HEK293 (cell line): ENCODE measurements around the gene LARP1.
A peak's percentile ranks its signal among the peaks of the same experiment; 100 is the strongest.

ENCODE experiments used
- BCL11B ChIP-seq: fragments of 450-650 bp; formaldehyde crosslinking; IDR thresholded peaks from 2 replicates; pipeline ENCODE4 v1.5.1; 2016; ENCODE audit warnings: low read depth, missing biosample characterization, missing genetic modification characterization
- GLIS2 ChIP-seq: fragments of 450-650 bp; formaldehyde crosslinking; IDR thresholded peaks from 2 replicates; pipeline ENCODE4 v1.5.1; 2016; ENCODE audit warnings: missing biosample characterization, missing genetic modification characterization
- HOXA7 ChIP-seq: sonication (generic); formaldehyde crosslinking; IDR thresholded peaks from 2 replicates; pipeline ENCODE4 v1.8.1; 2022; ENCODE audit warnings: missing genetic modification reagents, borderline replicate concordance
- IKZF3 ChIP-seq: fragments of 450-650 bp; IDR thresholded peaks from 2 replicates; pipeline ENCODE4 v1.5.0; 2018; ENCODE audit warnings: missing biosample characterization, mild to moderate bottlenecking, missing genetic modification characterization, moderate library complexity
- PBX3 ChIP-seq: sonication (generic); formaldehyde crosslinking; IDR thresholded peaks from 2 replicates; pipeline ENCODE4 v1.8.1; 2022; ENCODE audit warnings: mild to moderate bottlenecking, moderate library complexity, missing genetic modification reagents
- REPIN1 ChIP-seq: fragments of 450-650 bp; formaldehyde crosslinking; IDR thresholded peaks from 2 replicates; pipeline ENCODE4 v1.5.1; 2017; ENCODE audit warnings: missing biosample characterization, missing genetic modification characterization, low read depth
- SCRT1 ChIP-seq: fragments of 450-650 bp; formaldehyde crosslinking; IDR thresholded peaks from 2 replicates; pipeline ENCODE4 v1.5.1; 2016; ENCODE audit warnings: missing biosample characterization, missing genetic modification characterization, borderline replicate concordance
- TRIM28 ChIP-seq: IDR thresholded peaks from 2 replicates; pipeline ENCODE4 v1.6.1; 2011; ENCODE audit warnings: low read length, control low read depth, borderline replicate concordance
- ZBTB11 ChIP-seq: fragments of 450-650 bp; formaldehyde crosslinking; conservative IDR thresholded peaks from 2 replicates; pipeline ENCODE4 v1.5.1; 2016; ENCODE audit warnings: low read depth, missing biosample characterization, missing genetic modification characterization
- ZFP37 ChIP-seq: fragments of 450-650 bp; formaldehyde crosslinking; IDR thresholded peaks from 2 replicates; pipeline ENCODE4 v1.5.1; 2016; ENCODE audit warnings: missing biosample characterization, missing genetic modification characterization
- ZNF114 ChIP-seq: fragments of 450-650 bp; formaldehyde crosslinking; IDR thresholded peaks from 2 replicates; pipeline ENCODE4 v1.5.0; 2017; ENCODE audit warnings: missing biosample characterization, missing genetic modification characterization
- ZNF121 ChIP-seq: fragments of 450-650 bp; formaldehyde crosslinking; IDR thresholded peaks from 2 replicates; pipeline ENCODE4 v1.5.1; 2016; ENCODE audit warnings: missing biosample characterization, missing genetic modification characterization
- ZNF223 ChIP-seq: fragments of 450-650 bp; formaldehyde crosslinking; IDR thresholded peaks from 2 replicates; pipeline ENCODE4 v1.5.1; 2016; ENCODE audit warnings: missing biosample characterization, missing genetic modification characterization
- ZNF248 ChIP-seq: fragments of 450-650 bp; formaldehyde crosslinking; IDR thresholded peaks from 2 replicates; pipeline ENCODE4 v1.5.1; 2017; ENCODE audit warnings: missing biosample characterization, missing genetic modification characterization
- ZNF292 ChIP-seq: fragments of 450-650 bp; formaldehyde crosslinking; IDR thresholded peaks from 2 replicates; pipeline ENCODE4 v1.5.1; 2016; ENCODE audit warnings: low read depth, missing biosample characterization, missing genetic modification characterization, borderline replicate concordance
- ZNF311 ChIP-seq: fragments of 450-650 bp; formaldehyde crosslinking; IDR thresholded peaks from 2 replicates; pipeline ENCODE4 v1.5.1; 2017; ENCODE audit warnings: missing biosample characterization, missing genetic modification characterization, borderline replicate concordance
- ZNF350 ChIP-seq: fragments of 450-650 bp; formaldehyde crosslinking; IDR thresholded peaks from 2 replicates; pipeline ENCODE4 v1.5.0; 2017; ENCODE audit warnings: missing biosample characterization, mild to moderate bottlenecking, missing genetic modification characterization
- ZNF37A ChIP-seq: fragments of 450-650 bp; IDR thresholded peaks from 2 replicates; pipeline ENCODE4 v1.5.1; 2018; ENCODE audit warnings: missing biosample characterization, missing genetic modification characterization
- ZNF518A ChIP-seq: fragments of 450-650 bp; formaldehyde crosslinking; conservative IDR thresholded peaks from 2 replicates; pipeline ENCODE4 v1.5.1; 2016; ENCODE audit warnings: low read depth, missing biosample characterization, missing genetic modification characterization
- ZNF549 ChIP-seq: fragments of 450-650 bp; IDR thresholded peaks from 2 replicates; pipeline ENCODE4 v1.5.1; 2018; ENCODE audit warnings: missing biosample characterization, missing genetic modification characterization, mild to moderate bottlenecking, inconsistent platforms, moderate library complexity
- ZNF600 ChIP-seq: fragments of 450-650 bp; formaldehyde crosslinking; IDR thresholded peaks from 2 replicates; pipeline ENCODE4 v1.5.1; 2016; ENCODE audit warnings: missing biosample characterization, missing genetic modification characterization
- ZNF629 ChIP-seq: fragments of 450-650 bp; formaldehyde crosslinking; IDR thresholded peaks from 2 replicates; pipeline ENCODE4 v1.5.1; 2017; ENCODE audit warnings: missing biosample characterization, missing genetic modification characterization
- ZNF76 ChIP-seq: fragments of 450-650 bp; formaldehyde crosslinking; IDR thresholded peaks from 2 replicates; pipeline ENCODE4; 2016; ENCODE audit warnings: low read depth, missing biosample characterization, missing genetic modification characterization, borderline replicate concordance
- TF ChIP-seq, protein P1 (sequence below): fragments of 450-650 bp; formaldehyde crosslinking; IDR thresholded peaks from 2 replicates; pipeline ENCODE4 v1.5.1; 2016; ENCODE audit warnings: missing biosample characterization, missing genetic modification characterization
- TF ChIP-seq, protein P2 (sequence below): fragments of 450-650 bp; formaldehyde crosslinking; IDR thresholded peaks from 2 replicates; pipeline ENCODE4 v1.5.1; 2016; ENCODE audit warnings: missing biosample characterization, missing genetic modification characterization
- TF ChIP-seq, protein P3 (sequence below): fragments of 450-650 bp; formaldehyde crosslinking; IDR thresholded peaks from 2 replicates; pipeline ENCODE4 v1.5.1; 2016; ENCODE audit warnings: missing biosample characterization, missing genetic modification characterization

The LARP1 gene

GRCh38 chr5:154850255-154851062, 95.3 kb downstream of the LARP1 start, which contains the start of gene FAXDC2 (continued):
- TF ChIP-seq GLIS2 (tag by site-specific recombination) (no peak), ZNF600 (tag by site-specific recombination) (peak; percentile 95), ZNF629 (tag by site-specific recombination) (0 out of 2 replicates have a peak, but pooled peaks have one; percentile 30), SCRT1 (tag by site-specific recombination) (no peak; the same call in 1 of the 2 replicates), ZNF292 (no peak), ZNF549 (tag by site-specific recombination) (no peak), ZNF114 (no peak), PBX3 (CRISPR knock-in tag) (no peak), ZNF518A (tag by site-specific recombination) (no peak), ZNF37A (tag by site-specific recombination) (no peak), ZNF350 (tag by site-specific recombination) (no peak), HOXA7 (CRISPR knock-in tag) (no peak), ZNF121 (tag by site-specific recombination) (no peak), ZNF223 (no peak), ZNF311 (tag by site-specific recombination) (no peak), TRIM28 (no peak), ZNF248 (tag by site-specific recombination) (no peak), BCL11B (tag by site-specific recombination) (no peak), ZBTB11 (peak; percentile 44; the same call in 1 of the 2 replicates), IKZF3 (tag by site-specific recombination) (peak; percentile 22; the same call in 1 of the 2 replicates), ZFP37 (peak; percentile 45; the same call in 1 of the 2 replicates), REPIN1 (tag by site-specific recombination) (no peak), ZNF76 (tag by site-specific recombination) (no peak)
- TF ChIP-seq, protein P1, sequence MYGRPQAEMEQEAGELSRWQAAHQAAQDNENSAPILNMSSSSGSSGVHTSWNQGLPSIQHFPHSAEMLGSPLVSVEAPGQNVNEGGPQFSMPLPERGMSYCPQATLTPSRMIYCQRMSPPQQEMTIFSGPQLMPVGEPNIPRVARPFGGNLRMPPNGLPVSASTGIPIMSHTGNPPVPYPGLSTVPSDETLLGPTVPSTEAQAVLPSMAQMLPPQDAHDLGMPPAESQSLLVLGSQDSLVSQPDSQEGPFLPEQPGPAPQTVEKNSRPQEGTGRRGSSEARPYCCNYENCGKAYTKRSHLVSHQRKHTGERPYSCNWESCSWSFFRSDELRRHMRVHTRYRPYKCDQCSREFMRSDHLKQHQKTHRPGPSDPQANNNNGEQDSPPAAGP (tag by site-specific recombination): no peak
- TF ChIP-seq, protein P2, sequence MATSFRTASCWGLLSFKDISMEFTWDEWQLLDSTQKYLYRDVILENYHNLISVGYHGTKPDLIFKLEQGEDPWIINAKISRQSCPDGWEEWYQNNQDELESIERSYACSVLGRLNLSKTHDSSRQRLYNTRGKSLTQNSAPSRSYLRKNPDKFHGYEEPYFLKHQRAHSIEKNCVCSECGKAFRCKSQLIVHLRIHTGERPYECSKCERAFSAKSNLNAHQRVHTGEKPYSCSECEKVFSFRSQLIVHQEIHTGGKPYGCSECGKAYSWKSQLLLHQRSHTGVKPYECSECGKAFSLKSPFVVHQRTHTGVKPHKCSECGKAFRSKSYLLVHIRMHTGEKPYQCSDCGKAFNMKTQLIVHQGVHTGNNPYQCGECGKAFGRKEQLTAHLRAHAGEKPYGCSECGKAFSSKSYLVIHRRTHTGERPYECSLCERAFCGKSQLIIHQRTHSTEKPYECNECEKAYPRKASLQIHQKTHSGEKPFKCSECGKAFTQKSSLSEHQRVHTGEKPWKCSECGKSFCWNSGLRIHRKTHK (tag by site-specific recombination): no peak
- TF ChIP-seq, protein P3, sequence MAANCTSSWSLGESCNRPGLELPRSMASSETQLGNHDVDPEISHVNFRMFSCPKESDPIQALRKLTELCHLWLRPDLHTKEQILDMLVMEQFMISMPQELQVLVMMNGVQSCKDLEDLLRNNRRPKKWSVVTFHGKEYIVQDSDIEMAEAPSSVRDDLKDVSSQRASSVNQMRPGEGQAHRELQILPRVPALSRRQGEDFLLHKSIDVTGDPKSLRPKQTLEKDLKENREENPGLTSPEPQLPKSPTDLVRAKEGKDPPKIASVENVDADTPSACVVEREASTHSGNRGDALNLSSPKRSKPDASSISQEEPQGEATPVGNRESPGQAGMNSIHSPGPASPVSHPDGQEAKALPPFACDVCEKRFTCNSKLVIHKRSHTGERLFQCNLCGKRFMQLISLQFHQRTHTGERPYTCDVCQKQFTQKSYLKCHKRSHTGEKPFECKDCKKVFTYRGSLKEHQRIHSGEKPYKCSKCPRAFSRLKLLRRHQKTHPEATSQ: no peak
